Nephron (organoid): ENCODE data around the gene ZNF496.
"Not testable (repeated sequence)": the region's sequence is repeated elsewhere in the genome, so short reads cannot be mapped to it uniquely, and the experiment has no call there.

Experiments
- H3K27ac Mint-ChIP-seq, 3 experiments: 2 replicates each; pipeline ENCODE4 v1.8.0; 2020; ENCODE audit warnings: mixed read lengths in 3 of 3, mild to moderate bottlenecking in 2 of 3, moderate library complexity in 1 of 3
- H3K27me3 Mint-ChIP-seq: 2 replicates; pipeline ENCODE4 v1.8.0; 2021; ENCODE audit warnings: low read depth, mild to moderate bottlenecking, moderate library complexity, mixed read lengths
- H3K36me3 Mint-ChIP-seq: 2 replicates; pipeline ENCODE4 v1.8.0; 2020; ENCODE audit warnings: low read depth, mixed read lengths
- H3K4me1 Mint-ChIP-seq: 2 replicates; pipeline ENCODE4 v1.8.0; 2020; ENCODE audit warnings: mixed read lengths
- H3K4me3 Mint-ChIP-seq, 3 experiments: 2 replicates each; pipeline ENCODE4 v1.8.0; 2020; ENCODE audit warnings: mild to moderate bottlenecking in 3 of 3, mixed read lengths in 3 of 3, moderate library complexity in 2 of 3
- H3K9me3 Mint-ChIP-seq: 2 replicates; pipeline ENCODE4 v1.8.0; 2020; ENCODE audit warnings: mixed read lengths
- CTCF ChIP-seq, 3 experiments: fragments of 200-600 bp; sonication (generic); IDR thresholded peaks; one replicate each; pipeline ENCODE4 v1.5.0; 2021; ENCODE audit warnings: antibody characterized with exemption in 3 of 3; ENCODE audit not compliant: unreplicated experiment in 3 of 3

ZNF496 gene

DNA sequence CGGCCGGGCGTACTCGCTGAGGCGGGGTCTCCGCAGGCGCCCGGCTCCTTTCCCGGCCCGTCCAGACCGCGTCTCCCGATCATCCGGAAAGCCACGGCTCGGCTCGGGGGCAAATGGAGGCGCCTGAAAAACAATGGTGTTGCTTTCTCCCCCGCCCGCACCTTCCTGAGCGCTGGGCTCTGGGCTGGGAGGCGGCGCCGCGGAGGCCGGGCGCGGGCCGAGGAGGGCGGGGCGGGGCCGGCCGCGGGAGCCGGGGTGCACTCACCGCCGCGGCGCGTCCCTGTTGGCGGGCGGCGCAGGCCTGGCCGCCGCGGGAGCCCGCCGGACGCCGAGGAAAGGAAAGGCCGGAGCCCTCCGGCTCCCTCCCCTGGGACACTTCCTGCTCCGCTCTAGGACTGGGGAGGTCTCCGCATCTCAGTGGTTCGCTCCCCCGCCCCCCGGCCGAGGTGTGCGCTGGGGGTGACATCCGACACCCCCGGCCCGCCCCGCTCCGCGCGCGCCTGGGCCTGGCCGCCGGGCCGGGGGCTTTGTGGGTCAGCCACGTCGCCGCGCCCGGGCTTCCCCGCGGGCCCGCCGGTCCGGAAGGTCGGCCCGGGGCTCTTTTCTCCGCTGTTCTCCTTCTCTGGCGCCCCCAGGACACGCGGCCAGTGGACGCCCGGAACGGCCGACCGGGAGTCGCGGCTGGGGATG is at the start of gene ZNF496:
TSS of gene ZNF496 (minus strand) at position 343 of the 690 bp plus-strand sequence. CDS start 2,289 bp downstream, outside the sequence.
- Mint-ChIP-seq H3K9me3 (no peaks in the 10 kb centered on the region), H3K36me3 (peaks cover 26% of the 10 kb centered on the region), H3K27me3 (no peaks in the 10 kb centered on the region), H3K4me1 (peaks cover 45% of the 10 kb centered on the region), H3K27ac (peak within 1 kb of the TSS; percentile 80 to 98 (median 94)), H3K4me3 (peak within 1 kb of the TSS; percentile 97 to 98 (median 97))
- TF ChIP-seq CTCF (IDR thresholded peaks at IDR 0.05; ENCODE audit: unreplicated experiment in 3 of 3), result no peak

- peaks cover 4% of the 10 kb centered on the region for H3K27me3 Mint-ChIP-seq
- no peak overlapping the region for H3K4me3 Mint-ChIP-seq
- H3K27ac Mint-ChIP-seq, result no peak overlapping the region
- peaks cover 7% of the 10 kb centered on the region for H3K9me3 Mint-ChIP-seq
- no peaks in the 10 kb centered on the region for H3K4me1 Mint-ChIP-seq
- TF ChIP-seq CTCF (IDR thresholded peaks at IDR 0.05; ENCODE audit: unreplicated experiment in 3 of 3), result no peak
- no peaks in the 10 kb centered on the region for H3K36me3 Mint-ChIP-seq
Observed at GRCh38 chr1:247378334-247379073, 46.8 kb upstream of the ZNF496 start.

DNA sequence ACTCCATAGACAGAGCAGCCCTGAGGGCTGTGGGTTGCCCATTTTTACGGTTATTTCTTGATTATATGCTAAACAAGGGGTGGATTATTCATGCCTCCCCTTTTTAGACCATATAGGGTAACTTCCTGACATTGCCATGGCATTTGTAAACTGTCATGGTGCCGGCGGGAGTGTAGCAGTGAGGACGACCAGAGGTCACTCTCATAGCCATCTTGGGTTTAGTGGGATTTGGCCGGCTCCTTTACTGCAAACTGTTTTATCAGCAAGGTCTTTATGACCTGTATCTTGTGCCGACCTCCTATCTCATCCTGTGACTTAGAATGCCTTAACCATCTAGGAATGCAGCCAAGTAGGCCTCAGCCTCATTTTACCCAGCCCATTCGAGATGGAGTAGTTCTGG is 46.0 kb upstream of the ZNF496 start:
- H3K27me3 Mint-ChIP-seq, H3K4me3 Mint-ChIP-seq, H3K36me3 Mint-ChIP-seq, H3K27ac Mint-ChIP-seq, H3K9me3 Mint-ChIP-seq, H3K4me1 Mint-ChIP-seq: not testable (repeated sequence)

- Mint-ChIP-seq H3K36me3 (no peaks in the 10 kb centered on the region), H3K27ac (peak overlapping the region in 1 of 3 experiments; percentile 29), H3K9me3 (peaks cover 7% of the 10 kb centered on the region), H3K27me3 (peaks cover 4% of the 10 kb centered on the region), H3K4me1 (no peaks in the 10 kb centered on the region), H3K4me3 (no peak overlapping the region)
- no peak for TF ChIP-seq CTCF (IDR thresholded peaks at IDR 0.05; ENCODE audit: unreplicated experiment in 3 of 3)
Observed at GRCh38 chr1:247376659-247377058, 45.0 kb upstream of the ZNF496 start.

GRCh38 chr1:247375747-247376146 is 44.1 kb upstream of the ZNF496 start:
- Mint-ChIP-seq H3K36me3 (no peaks in the 10 kb centered on the region), H3K4me1 (no peaks in the 10 kb centered on the region), H3K4me3 (no peak overlapping the region), H3K27me3 (peaks cover 4% of the 10 kb centered on the region), H3K27ac (no peak overlapping the region), H3K9me3 (peaks cover 7% of the 10 kb centered on the region)
- TF ChIP-seq CTCF (IDR thresholded peaks at IDR 0.05; ENCODE audit: unreplicated experiment in 3 of 3), result no peak

GRCh38 chr1:247374651-247375334 is 43.1 kb upstream of the ZNF496 start:
- H3K4me1 Mint-ChIP-seq, H3K27me3 Mint-ChIP-seq: not testable (repeated sequence)

More at GRCh38 chr1:247374651-247375334, 43.1 kb upstream of the ZNF496 start:
- H3K4me3 Mint-ChIP-seq, H3K27ac Mint-ChIP-seq, H3K36me3 Mint-ChIP-seq, H3K9me3 Mint-ChIP-seq: not testable (repeated sequence)
